ENCODE data around the gene TRPM2.

TRPM2 gene

GRCh38 chr21:44353191-44353970 is at the start of gene TRPM2:
Gene TRPM2, plus strand, starts transcription at chr21:44353621. Its CDS starts 80 bp downstream, at chr21:44353701.
- no peak for TF ChIP-seq CTCF (conservative IDR thresholded peaks at IDR 0.05)
- TF ChIP-seq ZFX (IDR thresholded peaks at IDR 0.05), result no peak
- no peak within 1 kb of the TSS for H3K27ac ChIP-seq

GRCh38 chr21:44304011-44304616 is 49.3 kb upstream of the TRPM2 start:
- TF ChIP-seq ZFX (IDR thresholded peaks at IDR 0.05), result no peak
- TF ChIP-seq CTCF (conservative IDR thresholded peaks at IDR 0.05), result no peak
- H3K27ac ChIP-seq, result no peak overlapping the region

GRCh38 chr21:44304877-44305293 is 48.5 kb upstream of the TRPM2 start:
- TF ChIP-seq ZFX (IDR thresholded peaks at IDR 0.05), result no peak
- peak; percentile 78 for TF ChIP-seq CTCF (conservative IDR thresholded peaks at IDR 0.05)
- no peak overlapping the region for H3K27ac ChIP-seq

GRCh38 chr21:44305691-44306090 is 47.7 kb upstream of the TRPM2 start:
- TF ChIP-seq CTCF (conservative IDR thresholded peaks at IDR 0.05), result no peak
- TF ChIP-seq ZFX (IDR thresholded peaks at IDR 0.05), result no peak

GRCh38 chr21:44306936-44307704 is 46.3 kb upstream of the TRPM2 start:
- no peak overlapping the region for H3K27ac ChIP-seq
- no peak for TF ChIP-seq ZFX (IDR thresholded peaks at IDR 0.05)

More at GRCh38 chr21:44305691-44306090, 47.7 kb upstream of the TRPM2 start:
- H3K27ac ChIP-seq, result no peak overlapping the region

- TF ChIP-seq ZFX (IDR thresholded peaks at IDR 0.05), result no peak
- TF ChIP-seq CTCF (conservative IDR thresholded peaks at IDR 0.05), result no peak
- no peak overlapping the region for H3K27ac ChIP-seq
Observed at GRCh38 chr21:44310628-44311507, 42.6 kb upstream of the TRPM2 start.

GRCh38 chr21:44312089-44312488 is 41.3 kb upstream of the TRPM2 start:
- TF ChIP-seq CTCF (conservative IDR thresholded peaks at IDR 0.05) (no peak), ZFX (IDR thresholded peaks at IDR 0.05) (no peak)
- H3K27ac ChIP-seq, result no peak overlapping the region

Data from C4-2B (cell line).